AG09309 (cell line): ENCODE data around the gene FAIM2.
"Not testable (repeated sequence)": the region's sequence is repeated elsewhere in the genome, so short reads cannot be mapped to it uniquely, and the experiment has no call there.

ENCODE experiments used
- DNase-seq: peaks from one replicate; pipeline ENCODE4 v3.0.0-alpha.2; 2010; ENCODE audit warnings: low read depth
- H3K4me3 ChIP-seq: 2 replicates; pipeline ENCODE4 v1.5.1; 2011; ENCODE audit warnings: mild to moderate bottlenecking, low read depth, low read length, moderate library complexity; ENCODE audit not compliant: control insufficient read depth
- CTCF ChIP-seq: IDR thresholded peaks from 2 replicates; pipeline ENCODE4 v1.5.1; 2011; ENCODE audit warnings: mild to moderate bottlenecking, low read depth, low read length, inconsistent platforms; ENCODE audit not compliant: insufficient read depth, control insufficient read depth; ENCODE audit errors: missing control alignments

Gene FAIM2

GRCh38 chr12:49864798-49865090 lies 39.0 kb downstream of the FAIM2 start:
- TF ChIP-seq CTCF = no peak
- H3K4me3 ChIP-seq = no peak overlapping the region
- DNase-seq = no peak

- no peak overlapping the region for H3K4me3 ChIP-seq
- DNase-seq = no peak
- TF ChIP-seq CTCF = no peak
These were observed 39.5 kb downstream of the FAIM2 start for GRCh38 chr12:49863946-49864797.

DNA sequence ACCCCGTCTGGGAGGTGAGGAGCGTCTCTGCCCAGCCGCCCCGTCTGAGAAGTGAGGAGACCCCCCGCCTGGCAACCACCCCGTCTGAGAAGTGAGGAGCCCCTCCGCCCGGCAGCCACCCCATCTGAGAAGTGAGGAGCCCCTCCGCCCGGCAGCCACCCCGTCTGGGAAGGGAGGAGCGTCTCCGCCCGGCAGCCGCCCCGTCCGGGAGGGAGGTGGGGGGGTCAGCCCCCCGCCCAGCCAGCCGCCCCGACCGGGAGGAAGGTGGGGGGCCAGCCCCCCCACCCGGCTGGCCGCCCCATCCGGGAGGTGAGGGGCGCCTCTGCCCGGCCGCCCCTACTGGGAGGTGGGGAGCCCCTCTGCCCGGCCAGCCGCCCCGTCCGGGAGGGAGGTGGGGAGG lies 42.8 kb downstream of the FAIM2 start:
- H3K4me3 ChIP-seq, DNase-seq: not testable (repeated sequence)

DNA sequence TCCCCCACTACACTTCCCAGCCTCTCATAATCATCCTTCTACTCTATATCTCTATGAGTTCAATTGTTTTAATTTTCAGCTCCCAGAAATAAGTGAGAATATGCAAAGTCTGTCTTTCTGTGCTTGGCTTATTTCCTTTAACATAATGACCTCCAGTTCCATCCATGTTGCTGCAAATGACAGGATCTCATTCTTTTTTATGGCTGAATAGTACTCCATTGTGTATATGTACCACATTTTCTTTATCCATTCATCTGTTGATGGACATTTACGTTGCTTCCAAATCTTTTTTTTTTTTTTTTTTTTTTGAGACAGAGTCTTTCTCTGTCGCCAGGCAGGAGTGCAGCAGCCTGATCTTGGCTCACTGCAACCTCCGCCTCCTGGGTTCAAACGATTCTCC lies 47.8 kb downstream of the FAIM2 start:
- DNase-seq, H3K4me3 ChIP-seq: not testable (repeated sequence)

- no peak for TF ChIP-seq CTCF
- DNase-seq = no peak
- H3K4me3 ChIP-seq = no peak overlapping the region
These were observed 48.7 kb downstream of the FAIM2 start for GRCh38 chr12:49854976-49855375.

- TF ChIP-seq CTCF = no peak
- no peak for DNase-seq
- no peak overlapping the region for H3K4me3 ChIP-seq
These were observed 50.0 kb downstream of the FAIM2 start for GRCh38 chr12:49853671-49854070.

GRCh38 chr12:49847161-49847560 lies 56.5 kb downstream of the FAIM2 start:
- DNase-seq = no peak
- no peak overlapping the region for H3K4me3 ChIP-seq
- no peak for TF ChIP-seq CTCF

- no peak for TF ChIP-seq CTCF
- no peak for DNase-seq
- H3K4me3 ChIP-seq = no peak overlapping the region
These were observed 57.7 kb downstream of the FAIM2 start for GRCh38 chr12:49846032-49846431.
